Stimulated activated CD4-positive, alpha-beta T cell treated with anti-CD3 and anti-CD28 coated beads, TNF-alpha, amount 100 ng/mL, for 1 hour (primary cell): ENCODE results near the gene USP35.
A peak's percentile ranks its signal among the peaks of the same experiment; 100 is the strongest.

Experiments
- DNase-seq, 3 donors: peaks; one replicate each; pipeline ENCODE4 v3.0.0-alpha.2; 2020; ENCODE audit warnings: low read depth in 3 of 3, low spot score in 1 of 3

USP35 gene, protein sequence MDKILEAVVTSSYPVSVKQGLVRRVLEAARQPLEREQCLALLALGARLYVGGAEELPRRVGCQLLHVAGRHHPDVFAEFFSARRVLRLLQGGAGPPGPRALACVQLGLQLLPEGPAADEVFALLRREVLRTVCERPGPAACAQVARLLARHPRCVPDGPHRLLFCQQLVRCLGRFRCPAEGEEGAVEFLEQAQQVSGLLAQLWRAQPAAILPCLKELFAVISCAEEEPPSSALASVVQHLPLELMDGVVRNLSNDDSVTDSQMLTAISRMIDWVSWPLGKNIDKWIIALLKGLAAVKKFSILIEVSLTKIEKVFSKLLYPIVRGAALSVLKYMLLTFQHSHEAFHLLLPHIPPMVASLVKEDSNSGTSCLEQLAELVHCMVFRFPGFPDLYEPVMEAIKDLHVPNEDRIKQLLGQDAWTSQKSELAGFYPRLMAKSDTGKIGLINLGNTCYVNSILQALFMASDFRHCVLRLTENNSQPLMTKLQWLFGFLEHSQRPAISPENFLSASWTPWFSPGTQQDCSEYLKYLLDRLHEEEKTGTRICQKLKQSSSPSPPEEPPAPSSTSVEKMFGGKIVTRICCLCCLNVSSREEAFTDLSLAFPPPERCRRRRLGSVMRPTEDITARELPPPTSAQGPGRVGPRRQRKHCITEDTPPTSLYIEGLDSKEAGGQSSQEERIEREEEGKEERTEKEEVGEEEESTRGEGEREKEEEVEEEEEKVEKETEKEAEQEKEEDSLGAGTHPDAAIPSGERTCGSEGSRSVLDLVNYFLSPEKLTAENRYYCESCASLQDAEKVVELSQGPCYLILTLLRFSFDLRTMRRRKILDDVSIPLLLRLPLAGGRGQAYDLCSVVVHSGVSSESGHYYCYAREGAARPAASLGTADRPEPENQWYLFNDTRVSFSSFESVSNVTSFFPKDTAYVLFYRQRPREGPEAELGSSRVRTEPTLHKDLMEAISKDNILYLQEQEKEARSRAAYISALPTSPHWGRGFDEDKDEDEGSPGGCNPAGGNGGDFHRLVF

DNA sequence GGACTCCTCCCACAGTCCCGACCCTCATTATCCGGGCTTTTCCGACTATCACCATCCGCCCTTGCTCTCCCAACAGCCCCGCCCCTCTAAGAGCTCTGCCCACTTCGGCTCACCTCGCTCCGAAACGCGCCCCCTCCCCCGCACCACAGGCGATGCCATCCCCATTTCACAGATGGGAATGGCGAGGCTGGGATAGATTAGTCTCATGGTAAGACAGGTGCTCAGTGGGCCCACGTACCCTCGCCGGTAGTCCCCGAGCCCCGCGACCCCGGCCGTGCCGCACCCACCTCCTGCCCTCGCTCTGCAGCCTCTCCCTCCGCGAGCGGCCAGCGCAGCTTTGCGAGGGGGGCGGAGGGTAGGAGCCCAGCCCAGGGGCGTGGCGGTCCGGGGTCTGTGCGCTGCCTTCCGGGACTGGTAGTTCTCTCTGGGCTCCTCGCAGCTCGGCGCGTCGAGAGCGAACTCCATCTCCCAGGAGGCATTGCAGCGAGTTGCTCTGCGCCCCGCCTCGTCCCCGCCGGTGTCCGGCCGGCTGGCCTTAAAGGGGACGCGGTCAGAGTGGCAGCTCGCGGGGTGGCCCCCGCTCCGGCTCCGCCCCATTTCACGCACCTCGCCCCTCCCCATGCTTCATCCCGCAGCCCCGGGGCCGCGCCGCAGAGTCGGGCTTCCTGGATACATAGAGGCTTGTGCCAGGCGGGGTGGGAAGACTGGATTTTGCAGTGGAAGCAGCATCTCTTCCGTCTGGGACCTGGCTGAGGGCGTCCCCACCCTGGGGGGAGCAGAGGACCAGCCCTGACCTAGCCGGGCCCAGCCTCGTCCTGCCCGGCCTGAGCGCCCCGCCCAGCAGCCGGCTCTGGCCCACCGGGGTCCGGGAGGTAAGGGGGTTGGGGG, at the start of gene USP35, which contains the start of gene KCTD21:
USP35 (plus strand) TSS at position 634 of the 888 bp plus-strand sequence. CDS start 7,327 bp downstream, outside the sequence.
KCTD21 (minus strand) TSS at position 341 of the 888 bp plus-strand sequence. CDS start 14,072 bp downstream, outside the sequence.
- peak; percentile 71 to 84 (median 76) for DNase-seq

DNA sequence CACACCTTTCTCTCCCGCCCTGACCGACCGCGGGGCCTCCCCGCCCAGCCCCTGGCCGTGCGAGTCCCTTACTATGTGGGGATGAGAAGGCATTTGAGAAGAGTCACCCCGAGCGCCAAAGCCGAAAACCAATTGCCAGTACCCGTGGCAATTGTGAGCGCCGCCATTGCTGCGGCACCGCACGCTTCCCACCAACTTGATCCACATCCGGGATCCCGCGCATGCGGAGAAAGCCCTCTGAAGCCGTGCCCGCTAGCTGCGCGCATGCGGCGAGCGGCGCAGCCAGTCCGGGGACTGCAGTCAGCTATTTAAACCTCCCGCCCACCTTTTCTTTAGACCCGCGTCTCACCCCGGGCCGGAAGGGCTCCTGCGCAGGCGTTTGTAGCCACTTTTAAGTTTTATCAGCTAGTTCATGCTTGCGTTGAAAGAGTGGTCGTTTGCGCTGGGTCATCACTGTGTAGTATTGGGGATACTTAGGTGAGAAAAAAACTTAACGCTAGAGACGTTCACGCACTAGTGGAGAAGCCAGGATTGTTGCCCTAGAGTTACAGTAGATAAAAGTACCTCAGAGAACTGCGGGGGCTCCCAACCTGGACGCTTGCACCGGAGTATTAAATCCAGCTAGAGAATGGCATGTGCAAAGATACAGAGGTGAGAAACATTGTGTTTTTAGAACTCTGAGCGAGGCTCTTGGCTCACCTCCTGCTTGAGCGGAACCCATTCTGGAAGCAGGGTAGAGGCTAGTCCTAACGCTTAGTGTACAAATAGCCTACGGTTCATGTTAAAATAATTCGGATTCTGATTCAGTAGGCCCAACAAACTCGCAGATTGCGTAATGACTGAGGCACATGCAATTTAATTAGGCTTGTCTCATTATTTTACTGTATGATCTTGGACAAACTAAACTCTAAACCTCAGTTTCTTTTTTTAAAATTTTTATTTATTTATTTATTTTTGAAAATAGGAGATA, 49.0 kb upstream of the USP35 start, which contains the start of gene ALG8:
ALG8 (minus strand) TSS at position 205 of the 970 bp plus-strand sequence; CDS start at position 167, 38 bp downstream.
- DNase-seq: peak; percentile 87 to 96 (median 96)

DNA sequence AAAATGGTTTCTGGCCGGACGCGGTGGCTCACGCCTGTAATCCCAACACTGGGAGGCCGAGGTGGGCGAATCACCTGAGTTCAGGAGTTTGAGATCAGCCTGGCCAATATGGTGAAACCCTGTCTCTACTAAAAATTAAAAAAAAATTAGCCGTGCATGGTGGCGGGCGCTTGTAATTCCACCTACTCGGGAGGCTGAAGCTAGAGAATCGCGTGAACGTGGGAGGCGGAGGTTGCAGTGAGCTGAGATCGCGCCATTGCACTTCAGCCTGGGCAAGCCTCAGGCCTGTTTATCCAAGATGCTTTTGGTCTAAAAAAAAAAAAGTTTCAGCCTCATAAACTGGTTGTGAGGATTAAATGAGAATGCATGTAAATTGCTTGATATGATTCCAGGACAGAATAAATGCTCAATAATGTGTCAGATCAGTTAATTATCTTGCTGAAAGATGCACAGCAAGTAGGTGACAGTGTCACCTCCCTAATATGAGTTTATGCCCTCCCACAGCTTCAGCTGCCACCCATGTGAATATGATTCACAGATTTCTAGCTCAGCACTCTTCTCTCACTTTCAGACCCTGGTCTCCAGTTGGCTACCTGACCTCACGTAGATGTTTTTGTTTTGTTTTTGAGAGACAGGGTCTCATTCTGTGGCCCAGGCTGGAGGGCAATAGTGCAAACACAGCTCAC, 48.2 kb upstream of the USP35 start:
- no peak for DNase-seq

DNA sequence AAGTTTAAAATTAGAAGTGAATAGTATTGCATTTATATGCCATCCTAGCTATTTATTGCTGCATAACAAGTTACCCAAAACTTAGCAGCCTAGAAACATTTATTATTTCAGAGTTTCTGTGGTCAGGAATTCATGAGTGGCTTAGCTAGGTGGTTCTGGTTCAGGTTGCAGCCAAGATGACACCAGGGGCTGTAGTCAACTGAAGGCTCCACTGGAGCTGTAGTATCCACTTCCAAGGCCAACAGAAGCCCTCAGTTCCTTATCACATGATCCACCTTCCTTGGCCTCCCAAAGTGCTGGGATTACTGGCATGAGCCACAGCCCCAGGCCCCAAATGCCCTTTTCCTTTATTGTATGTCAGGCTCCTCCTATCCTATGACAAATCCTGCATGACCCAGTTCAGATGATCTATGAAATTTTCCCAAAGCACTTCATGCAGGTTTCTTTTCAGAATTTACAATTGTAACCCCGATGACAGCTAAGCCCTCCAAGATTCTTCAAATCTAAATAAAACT, 43.2 kb upstream of the USP35 start:
- no peak for DNase-seq

DNA sequence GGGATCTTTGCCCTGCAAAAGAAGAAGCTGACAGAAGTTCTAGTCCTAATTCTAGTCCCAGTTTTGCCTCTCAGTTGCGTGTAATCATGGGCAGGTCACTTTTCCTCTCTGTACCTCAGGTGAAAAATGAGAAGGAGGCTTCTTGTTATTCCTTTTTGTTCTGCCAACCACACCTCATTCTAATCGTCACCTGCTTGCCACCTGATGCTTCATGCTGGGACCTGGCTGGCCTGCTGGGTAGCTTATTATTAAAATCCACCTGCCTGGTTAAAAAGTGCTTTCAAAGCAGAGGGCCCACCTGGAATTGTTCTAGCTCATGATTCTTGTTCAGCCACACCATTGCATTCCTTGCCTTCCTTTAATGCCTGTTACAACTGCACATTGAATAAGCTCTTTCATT, 40.9 kb upstream of the USP35 start:
- DNase-seq: no peak

DNA sequence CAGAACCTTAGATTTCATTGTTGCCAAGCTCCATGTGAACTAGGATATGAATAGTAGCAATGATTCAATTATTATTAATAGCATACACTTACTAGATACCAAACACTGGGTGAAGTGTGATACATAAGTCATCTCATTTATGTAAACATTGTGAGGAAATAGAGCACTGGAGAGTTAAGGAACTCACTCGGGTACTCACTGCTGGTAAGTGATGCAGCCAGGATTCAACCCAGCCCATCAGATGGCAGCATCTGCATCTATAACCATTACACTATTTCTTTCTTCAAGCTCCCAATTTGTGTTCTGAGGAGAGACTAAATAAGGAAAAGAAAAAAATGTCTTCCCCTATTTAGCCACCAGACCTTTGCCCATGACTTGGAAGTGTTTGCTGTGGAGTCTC, 39.1 kb upstream of the USP35 start:
- DNase-seq: no peak

DNA sequence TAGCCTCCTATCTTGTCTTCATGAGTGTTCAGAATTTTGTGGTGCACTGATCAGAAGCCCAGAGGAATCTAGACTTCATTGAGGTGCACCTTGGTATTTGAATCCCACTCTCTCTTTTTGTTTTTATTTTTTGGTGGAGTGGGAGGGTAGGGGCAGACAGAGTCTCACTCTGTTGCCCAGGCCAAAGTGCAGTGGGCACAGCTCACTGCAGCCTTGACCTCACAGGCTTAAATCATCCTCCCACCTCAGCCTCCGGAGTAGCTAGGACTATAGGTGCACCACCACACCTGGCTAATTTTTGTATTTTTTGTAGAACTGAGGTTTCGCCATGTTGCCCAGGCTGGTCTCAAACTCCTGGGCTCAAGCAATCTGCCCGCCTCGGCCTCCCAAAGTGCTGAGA, 38.4 kb upstream of the USP35 start:
- DNase-seq: no peak

DNA sequence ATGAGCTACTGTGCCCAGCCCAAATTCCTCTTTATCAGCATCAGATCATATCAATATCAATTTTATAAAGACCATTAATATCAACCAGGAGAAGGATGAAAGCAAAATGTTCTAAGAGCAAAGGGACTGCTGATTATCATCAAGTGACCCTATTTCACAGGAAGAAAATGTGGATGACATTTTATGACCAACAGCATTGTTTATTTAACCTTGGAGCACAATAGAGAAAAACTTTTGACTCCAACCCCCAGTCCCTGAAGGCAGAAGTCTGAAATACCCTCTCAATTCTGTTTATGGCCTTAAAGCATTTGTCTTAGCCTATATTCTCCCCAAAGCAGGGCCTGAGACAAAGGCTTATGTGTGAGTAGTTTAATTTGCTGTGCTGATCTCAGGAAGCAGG, 38.0 kb upstream of the USP35 start:
- DNase-seq: no peak

DNA sequence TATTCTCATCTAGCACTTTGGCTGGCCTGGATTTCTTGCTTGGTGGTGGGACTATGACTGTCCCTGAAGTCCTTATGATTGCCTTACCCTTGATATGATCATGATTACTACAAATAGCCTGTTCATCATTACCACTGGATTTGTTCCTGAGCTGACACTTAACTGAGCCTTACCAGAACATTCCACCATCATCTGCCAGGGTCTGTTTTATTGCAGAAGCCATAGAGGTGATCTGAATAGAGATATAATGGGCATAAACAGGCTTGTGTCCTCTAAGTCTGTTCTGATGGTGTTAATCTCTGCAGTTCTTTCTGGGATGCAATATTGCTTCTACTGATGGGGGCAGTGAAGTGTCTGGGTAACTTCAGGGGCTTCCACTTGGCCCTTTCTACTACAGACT, 36.9 kb upstream of the USP35 start:
- DNase-seq: no peak

DNA sequence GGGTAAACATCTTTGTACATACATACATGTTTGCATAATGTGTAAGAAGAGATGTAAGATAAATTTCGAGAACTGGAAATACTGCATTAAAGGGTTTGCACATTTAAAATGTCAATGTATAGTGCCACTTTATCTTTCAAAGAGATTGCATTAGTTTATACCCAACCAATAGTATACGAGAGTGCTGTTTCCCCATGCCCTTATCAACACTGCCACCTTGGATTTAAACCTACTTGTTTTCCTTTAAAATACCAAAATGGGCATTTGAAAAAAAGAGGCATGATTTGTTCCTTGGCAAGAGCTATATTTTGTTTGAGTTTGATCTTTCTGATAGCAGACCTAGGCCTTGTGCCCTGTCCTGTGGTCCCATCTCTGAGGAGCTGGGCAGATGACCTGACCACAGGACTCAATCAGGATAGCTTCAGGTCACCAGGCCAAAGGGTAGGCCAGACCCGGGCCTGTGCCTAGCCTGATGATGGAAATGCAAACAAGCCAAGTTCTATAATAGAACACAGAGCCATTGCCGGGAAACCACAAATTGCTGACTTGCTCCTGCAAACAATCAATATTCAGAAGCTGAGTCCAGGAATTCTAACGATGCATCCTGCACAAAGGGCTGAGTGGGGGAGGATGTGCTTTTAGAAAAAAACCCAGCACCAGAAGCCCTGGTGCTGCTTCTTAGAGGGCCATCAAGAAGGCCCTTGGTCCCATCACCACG, 32.4 kb upstream of the USP35 start:
- no peak for DNase-seq

DNA sequence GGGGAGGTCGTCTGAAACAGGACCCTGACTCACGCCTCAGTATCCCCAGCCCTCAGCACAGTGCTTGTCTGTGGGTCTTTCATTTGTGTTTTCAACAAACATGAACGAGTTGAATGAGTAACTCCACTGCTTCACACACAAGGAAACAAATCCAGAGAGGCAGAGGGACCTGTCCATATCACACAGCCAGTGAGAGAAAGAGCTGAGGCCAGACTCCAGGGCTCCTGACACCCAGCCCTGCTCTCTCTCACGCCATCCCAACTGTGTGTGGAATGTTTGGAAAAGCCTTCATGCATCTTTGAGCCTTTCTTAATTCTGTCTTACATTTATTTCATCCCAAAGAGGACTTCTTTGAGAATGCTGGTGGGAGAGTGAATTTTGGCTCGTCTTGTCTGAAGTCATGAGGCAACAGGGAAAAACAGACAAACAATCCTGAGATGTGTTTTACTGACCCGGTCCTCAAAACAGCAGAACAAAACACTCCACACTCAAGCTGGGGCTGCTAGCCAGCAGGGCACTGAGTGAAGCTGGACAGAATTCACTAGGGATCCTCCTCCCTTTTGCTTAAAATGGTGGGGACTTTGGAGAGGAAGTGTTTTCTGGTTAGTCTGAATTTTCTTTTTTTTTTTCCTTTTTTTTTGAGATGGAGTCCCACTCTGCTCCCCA, 29.6 kb upstream of the USP35 start:
- no peak for DNase-seq

DNA sequence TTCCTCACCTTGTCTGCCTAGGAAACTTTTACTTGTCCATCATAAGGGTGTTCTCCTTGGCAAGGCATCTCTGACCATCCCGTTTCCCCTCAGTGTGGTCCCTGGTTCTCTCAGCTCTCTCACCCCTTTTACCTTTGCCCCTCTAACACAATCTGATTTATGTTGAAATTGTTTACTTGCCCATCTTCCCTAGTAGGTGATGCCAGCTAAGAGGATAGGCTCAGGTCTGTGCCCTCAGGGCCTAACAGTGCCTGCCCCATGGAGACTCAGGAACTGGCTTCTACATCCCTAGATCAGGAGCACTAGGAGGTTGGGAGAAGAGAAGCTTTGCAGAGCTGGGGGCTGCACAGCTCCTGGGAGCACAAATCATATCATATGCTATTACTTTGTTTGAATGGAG, 28.2 kb upstream of the USP35 start:
- DNase-seq: no peak

DNA sequence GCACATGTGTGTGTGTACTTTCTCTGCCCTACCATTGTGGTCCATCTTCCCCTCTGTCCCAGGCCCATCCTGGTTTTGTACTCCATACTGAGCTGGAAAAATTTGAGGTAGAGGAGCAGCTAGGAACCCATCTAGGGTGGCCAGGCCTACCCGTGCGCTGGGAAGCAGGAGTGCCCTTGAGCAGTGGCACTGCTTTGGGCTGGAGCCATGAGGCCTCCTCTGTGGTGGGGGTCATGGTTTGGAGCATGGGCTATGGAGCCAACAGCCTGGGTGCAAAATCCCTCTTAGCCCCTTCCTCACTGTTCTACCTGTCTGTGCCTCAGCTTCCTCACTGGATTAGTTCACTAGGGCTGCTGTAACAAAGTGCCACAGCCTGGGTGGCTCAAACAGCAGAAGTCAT, 27.4 kb upstream of the USP35 start:
- no peak for DNase-seq

DNA sequence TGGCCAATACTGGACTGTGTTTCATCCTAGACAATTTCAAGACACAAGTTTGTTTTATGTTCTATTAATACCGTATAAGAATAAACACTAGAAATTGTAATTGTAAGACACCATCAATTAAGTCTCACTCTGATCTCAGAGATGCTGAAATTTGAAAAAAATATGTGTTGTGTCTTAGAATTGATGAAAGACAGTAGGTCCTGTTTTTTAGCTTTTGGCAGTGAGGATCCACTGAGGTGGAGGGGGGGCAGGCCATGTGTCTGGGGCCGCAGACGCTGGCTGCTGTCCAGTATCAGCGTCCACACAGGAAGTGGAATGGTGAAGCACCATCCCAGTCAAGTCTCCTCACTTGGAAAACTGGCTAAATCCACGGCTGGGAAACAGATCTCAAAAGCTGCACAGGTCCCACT, 26.8 kb upstream of the USP35 start:
- no peak for DNase-seq

DNA sequence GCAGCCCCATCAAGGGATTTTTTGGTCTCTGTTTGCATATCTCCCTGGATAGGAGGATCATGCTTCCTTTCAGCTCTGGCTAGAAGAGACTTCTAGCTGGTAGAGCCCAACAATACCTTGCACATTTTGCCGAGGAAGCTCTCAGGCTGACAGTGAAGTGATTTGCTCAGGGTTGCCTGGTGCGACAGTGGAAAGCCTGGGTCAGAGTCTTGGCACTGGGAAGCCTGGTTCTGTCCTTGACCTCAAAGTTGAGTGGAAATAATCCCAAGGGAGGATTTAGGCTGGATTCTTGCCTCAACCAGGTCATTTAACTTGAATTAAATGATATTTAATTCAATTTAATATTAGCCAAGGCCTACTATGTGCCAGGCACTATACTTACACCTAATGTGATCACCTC, 24.9 kb upstream of the USP35 start:
- no peak for DNase-seq

DNA sequence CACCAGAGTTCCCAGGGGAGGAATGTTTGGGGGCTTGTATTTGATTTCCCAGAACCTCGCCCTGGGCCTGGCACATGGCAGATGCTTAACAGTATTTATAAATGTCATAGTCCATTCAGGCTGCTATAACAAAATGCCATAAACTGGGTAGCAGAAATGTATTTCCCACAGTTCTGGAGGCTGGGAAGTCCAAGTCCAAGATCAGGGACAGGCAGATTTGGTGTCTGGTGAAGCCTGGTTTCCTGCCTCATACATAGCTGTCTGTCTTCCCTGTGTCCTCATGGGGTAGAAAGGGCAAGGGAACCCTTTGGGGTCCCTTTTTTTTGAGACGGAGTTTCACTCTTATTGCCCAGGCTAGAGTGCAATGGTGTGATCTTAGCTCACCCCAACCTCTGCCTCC, 24.2 kb upstream of the USP35 start:
- no peak for DNase-seq

DNA sequence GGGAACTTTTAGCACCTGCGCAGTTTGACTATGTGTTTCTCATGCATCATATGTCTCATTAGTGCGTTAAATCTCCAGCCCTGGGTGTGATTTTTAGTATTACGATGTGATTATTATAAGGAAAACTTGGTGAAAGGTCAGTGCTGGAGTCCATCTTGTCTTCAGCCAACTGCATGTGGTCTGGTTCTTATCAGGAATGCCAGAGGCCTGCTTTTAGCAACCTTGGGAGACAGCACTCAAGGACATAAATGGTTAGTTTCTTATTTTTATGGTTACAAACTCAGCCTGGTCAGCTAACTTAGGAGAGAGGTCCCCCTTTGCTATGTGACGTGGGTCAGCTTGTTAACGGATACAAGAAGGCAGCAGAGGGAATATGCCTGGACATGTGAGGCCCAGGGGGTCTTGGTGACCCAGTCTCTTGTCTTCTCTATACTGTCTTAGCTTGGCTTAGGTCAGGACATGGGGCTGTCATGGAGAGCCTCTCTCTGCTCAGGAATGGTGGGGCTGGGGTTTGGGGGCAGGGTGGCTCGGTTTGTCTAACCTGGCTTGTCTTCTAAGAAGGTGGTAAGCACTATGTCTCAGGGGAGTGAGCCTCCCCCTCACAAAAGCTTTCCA, 21.8 kb upstream of the USP35 start:
- DNase-seq: no peak
